ENCODE measurements around the gene FOXF2. TPM values are rescaled to one million over a fixed set of nuclear protein-coding genes. Genes with fewer than 3 reads are reported as not detected.
A peak's percentile ranks its signal among the peaks of the same experiment; 100 is the strongest.

FOXF2 gene
- total and polyA plus RNA-seq, 10 of the 15 experiments (the other 5 are each of a cell fraction or from before 2014, with no cell fraction given), result not detected

DNA sequence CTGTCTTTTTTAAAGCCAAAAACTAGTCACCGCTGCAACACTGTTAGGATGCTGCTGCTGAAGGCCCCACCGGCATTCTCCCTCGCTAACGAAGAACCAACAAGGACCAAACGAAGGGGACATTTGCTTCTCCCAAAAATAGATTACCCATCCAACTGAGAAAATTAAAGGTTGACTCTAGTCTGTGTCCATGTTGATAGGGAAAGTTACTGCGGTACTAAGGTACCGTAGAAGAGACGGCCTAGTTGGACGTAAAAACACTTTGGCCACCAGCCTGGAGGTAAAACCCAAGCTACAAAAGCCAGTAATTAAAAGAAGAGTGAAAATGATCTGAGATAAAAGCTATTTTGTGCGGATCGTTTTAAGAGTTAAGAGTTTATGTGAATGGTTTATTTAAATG lies 11.8 kb upstream of the FOXF2 start (continued):
- TF ChIP-seq RB1 (IDR thresholded peaks at IDR 0.05; ENCODE audit: borderline replicate concordance), result no peak

DNA sequence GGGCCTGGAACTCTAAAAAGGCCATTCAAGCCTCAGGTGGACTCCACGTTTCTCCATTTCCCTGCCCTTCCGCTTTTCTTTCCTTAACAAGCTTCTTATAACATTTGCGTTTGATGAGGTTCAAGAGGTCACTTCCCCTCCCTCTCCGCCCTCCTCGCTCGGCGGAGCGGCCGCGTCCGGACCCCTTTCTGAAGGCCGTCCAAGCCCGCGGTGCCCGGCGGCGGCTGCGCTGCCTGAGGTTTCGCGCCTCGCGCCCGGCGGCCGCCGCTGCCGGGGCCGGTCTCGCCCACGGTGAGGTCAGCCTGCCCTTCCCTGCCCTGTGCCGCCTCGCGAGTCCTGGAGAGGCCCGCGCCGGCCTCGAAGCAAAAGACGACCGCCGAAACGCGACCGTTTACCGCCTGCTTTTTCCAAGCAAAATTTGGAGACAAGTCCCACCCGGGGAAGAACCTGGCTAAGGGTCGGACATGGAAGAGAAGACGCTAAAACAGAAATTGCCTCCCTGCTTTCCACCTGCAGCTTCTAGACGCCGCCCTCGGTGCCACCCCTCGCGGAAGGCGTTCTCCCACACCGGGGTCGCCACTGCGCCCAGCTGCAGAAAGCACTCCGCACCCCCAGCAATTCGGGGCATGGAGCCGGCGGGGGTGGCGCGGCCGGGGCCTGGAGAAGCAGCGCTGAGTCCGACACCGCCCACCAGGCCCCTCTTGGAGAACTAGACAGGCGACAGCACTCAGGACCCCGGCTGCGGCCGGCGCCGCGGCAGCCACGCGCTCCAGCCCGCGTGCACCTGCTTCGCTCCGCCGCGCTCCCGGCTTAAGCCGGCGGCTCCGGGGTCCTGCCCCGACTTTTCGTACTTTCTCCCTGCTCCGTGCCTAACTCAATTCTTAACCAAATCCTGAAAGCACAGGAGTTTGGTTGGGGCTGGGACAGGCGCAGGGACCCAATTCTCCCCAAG lies 11.0 kb upstream of the FOXF2 start:
- no peaks in the 10 kb centered on the region for H3K4me1 ChIP-seq (ENCODE audit: control insufficient read depth, insufficient read depth, low read length)
- no peaks in the 10 kb centered on the region; the same call in 2 of the 3 replicates for H3K9me3 ChIP-seq (replicated peaks; ENCODE audit: control insufficient read depth, insufficient read depth, low read length)
- TF ChIP-seq EZH2 (IDR thresholded peaks at IDR 0.05; ENCODE audit: borderline replicate concordance, control insufficient read depth, low read depth, low read length) (peak; percentile 12; the same call in 1 of the 2 replicates), SMAD5 (IDR thresholded peaks at IDR 0.05; ENCODE audit: low read depth) (no peak), SUZ12 (IDR thresholded peaks at IDR 0.05; ENCODE audit: unreplicated experiment) (peak; percentile 98)
- H2AFZ ChIP-seq (ENCODE audit: control insufficient read depth, low read depth, low read length), result no peak overlapping the region
- H3K27me3 ChIP-seq (replicated peaks in 1 of 2; ENCODE audit: control insufficient read depth in 2 of 2, insufficient read depth in 2 of 2, low read length in 1 of 2), result peaks cover 20 to 45% of the 10 kb centered on the region in 2 experiments
- no TSS peak for BruUV-seq (replicated peaks)
- H3K4me3 ChIP-seq, result no peak overlapping the region
- FAIRE-seq, result no peak
- no peak for ATAC-seq
- no peaks in the 10 kb centered on the region for H3K79me2 ChIP-seq (ENCODE audit: control insufficient read depth, insufficient read depth, low read length)
- WGBS (ENCODE audit: insufficient coverage, insufficient replicate concordance, low lambda C conversion rate, missing lambda C conversion rate), result 30% methylated on average over 57 of the region's 89 CpGs
- SMC1A ChIA-PET (ENCODE audit: uncharacterized antibody, unreplicated experiment), result no interaction called here
- no peak overlapping the region for H3K27ac ChIP-seq (ENCODE audit: control insufficient read depth, insufficient read depth)
- no peak overlapping the region for H3K9ac ChIP-seq (ENCODE audit: control insufficient read depth, insufficient read depth, low read length)
- POLR2A ChIA-PET, result no interaction called here
- RAD21 ChIA-PET (ENCODE audit: unreplicated experiment), result no interaction called here
- in situ Hi-C loops (cut with MboI) (no loop called here), intact Hi-C loops (cut with micrococcal nuclease; ENCODE audit: unreplicated experiment) (no loop called here)
- no peaks in the 10 kb centered on the region for H3K36me3 ChIP-seq (ENCODE audit: control insufficient read depth in 2 of 2, insufficient read depth in 2 of 2, low read length in 1 of 2)
- DNase-seq (ENCODE audit: low read depth, low spot score), result no peak
- H3K4me2 ChIP-seq (ENCODE audit: control insufficient read depth, insufficient read depth), result no peak overlapping the region
- no peaks in the 10 kb centered on the region; the same call in none of the 2 replicates for H4K20me1 ChIP-seq (ENCODE audit: control insufficient read depth, insufficient read depth)
- CTCF ChIA-PET, result no interaction called here
